Astrocyte of the hippocampus (primary cell): ENCODE data around the gene C5orf52.
"Not testable (repeated sequence)": the region's sequence is repeated elsewhere in the genome, so short reads cannot be mapped to it uniquely, and the experiment has no call there.

ENCODE experiments used
- DNase-seq: peaks from one replicate; pipeline ENCODE4 v3.0.0; 2011; ENCODE audit warnings: low read depth, low spot score

Gene C5orf52

GRCh38 chr5:157670662-157671591, at the start of gene C5orf52:
TSS of gene C5orf52 (plus strand) at chr5:157671533. CDS start at chr5:157671615, 82 bp downstream.
- peak; percentile 71 for DNase-seq

- no peak for DNase-seq
These were observed 47.2 kb upstream of the C5orf52 start for GRCh38 chr5:157624144-157624543.

- DNase-seq, result no peak
These were observed 44.5 kb upstream of the C5orf52 start for GRCh38 chr5:157626831-157627230.

- DNase-seq, result no peak
These were observed 41.0 kb upstream of the C5orf52 start for GRCh38 chr5:157630341-157630740.

GRCh38 chr5:157640406-157641066, 30.8 kb upstream of the C5orf52 start:
- DNase-seq, result no peak

- DNase-seq, result peak; percentile 57
These were observed 22.9 kb upstream of the C5orf52 start for GRCh38 chr5:157648275-157648990.

GRCh38 chr5:157649101-157649500, 22.2 kb upstream of the C5orf52 start:
- no peak for DNase-seq

- DNase-seq, result no peak
These were observed 20.2 kb upstream of the C5orf52 start for GRCh38 chr5:157650991-157651611.

GRCh38 chr5:157651623-157652376, 19.5 kb upstream of the C5orf52 start:
- DNase-seq, result peak; percentile 54

- DNase-seq, result no peak
These were observed 19.0 kb upstream of the C5orf52 start, which contains the start of gene SOX30 for GRCh38 chr5:157652377-157652692. TSS of gene SOX30 (minus strand) at chr5:157652438. CDS start at chr5:157652078, 360 bp downstream.

GRCh38 chr5:157657516-157657915, 13.8 kb upstream of the C5orf52 start:
- no peak for DNase-seq

- no peak for DNase-seq
These were observed 12.4 kb upstream of the C5orf52 start for GRCh38 chr5:157658893-157659292.

GRCh38 chr5:157659868-157660660, 11.3 kb upstream of the C5orf52 start:
- no peak for DNase-seq

GRCh38 chr5:157665467-157666070, 5.8 kb upstream of the C5orf52 start:
- DNase-seq, result peak; percentile 45

GRCh38 chr5:157668356-157668755, 3.0 kb upstream of the C5orf52 start:
- DNase-seq, result no peak

- DNase-seq, result no peak
These were observed 1.6 kb upstream of the C5orf52 start for GRCh38 chr5:157669701-157670097.

GRCh38 chr5:157671592-157672330, 428 bp downstream of the C5orf52 start:
- no peak for DNase-seq

GRCh38 chr5:157672976-157673375, 1.6 kb downstream of the C5orf52 start:
- DNase-seq, result no peak

- not testable (repeated sequence) for DNase-seq
These were observed 3.0 kb downstream of the C5orf52 start for GRCh38 chr5:157674351-157674750.
